HepG2 (cell line): ENCODE data around the gene TP63.

ENCODE experiments used
- CBX5 ChIP-seq: sonication (generic); formaldehyde crosslinking; IDR thresholded peaks from 2 replicates; pipeline ENCODE4 v1.4.0; 2020; ENCODE audit warnings: missing genetic modification reagents, borderline replicate concordance
- KDM1A ChIP-seq: IDR thresholded peaks from 2 replicates; pipeline ENCODE4 v1.6.1; 2016; ENCODE audit warnings: missing compliant biosample characterization
- NFYB ChIP-seq: sonication (generic); formaldehyde crosslinking; IDR thresholded peaks from 2 replicates; pipeline ENCODE4 v1.4.0; 2020; ENCODE audit warnings: missing genetic modification reagents

DNA sequence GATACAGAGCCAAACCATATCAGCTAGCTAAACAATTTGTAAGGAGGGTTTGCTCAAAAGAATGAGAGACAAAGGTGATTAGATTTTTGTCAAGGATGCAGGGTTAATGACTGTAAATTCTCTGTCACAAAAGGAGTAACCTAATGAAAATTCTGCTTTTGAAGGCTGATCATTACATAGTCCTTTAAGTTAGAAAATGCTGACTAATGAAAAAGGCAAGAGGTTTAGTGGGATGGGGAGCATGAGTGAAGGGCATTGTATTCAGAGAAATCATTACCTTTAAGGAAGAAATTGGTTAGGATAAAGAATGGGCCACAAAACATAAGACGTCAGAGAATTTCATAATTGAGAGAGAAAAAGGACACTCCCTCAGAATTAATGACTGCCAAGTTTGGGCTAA lies 97.7 kb downstream of the TP63 start:
- TF ChIP-seq CBX5 (CRISPR knock-in tag) = no peak
- no peak for TF ChIP-seq NFYB (CRISPR knock-in tag)
- no peak for TF ChIP-seq KDM1A (CRISPR knock-in tag)
